Aorta (tissue), 5 donors: Measurements from ENCODE around the gene PLIN4. TPM values are rescaled to one million over a fixed set of nuclear protein-coding genes. Genes with fewer than 3 reads are reported as not detected.

ENCODE experiments used
- ATAC-seq: fragments of 200-7000 bp; cut with Tn5 transposase; one replicate; pipeline ENCODE4 v1.9.1; 2022; ENCODE audit warnings: moderate library complexity; ENCODE audit not compliant: low FRiP score
- DNase-seq, 2 donors: peaks; one replicate each; pipeline ENCODE4 v3.0.0-alpha.2; 2020
- H3K27ac ChIP-seq, 2 donors: one replicate each; pipeline ENCODE4 v1.5.1; 2013; ENCODE audit warnings: low read length in 2 of 2, mild to moderate bottlenecking in 2 of 2, moderate library complexity in 2 of 2, control low read depth in 1 of 2, inconsistent platforms in 1 of 2, low read depth in 1 of 2
- H3K27me3 ChIP-seq, 2 donors: one replicate each; pipeline ENCODE4 v1.6.1; 2013; ENCODE audit warnings: control low read depth in 1 of 2, low read length in 1 of 2, mild to moderate bottlenecking in 1 of 2, moderate library complexity in 1 of 2; ENCODE audit not compliant: insufficient read depth in 2 of 2, control insufficient read depth in 1 of 2
- H3K36me3 ChIP-seq, 2 donors: one replicate each; pipeline ENCODE4 v1.6.1; 2013; ENCODE audit warnings: control low read depth in 1 of 2, low read length in 1 of 2, mild to moderate bottlenecking in 1 of 2; ENCODE audit not compliant: insufficient read depth in 2 of 2, control insufficient read depth in 1 of 2
- H3K4me1 ChIP-seq, 2 donors: one replicate each; pipeline ENCODE4 v1.6.1; 2013; ENCODE audit warnings: low read length in 2 of 2, control low read depth in 1 of 2, mild to moderate bottlenecking in 1 of 2, moderate library complexity in 1 of 2; ENCODE audit not compliant: insufficient read depth in 2 of 2, control insufficient read depth in 1 of 2
- H3K4me3 ChIP-seq, 2 donors: one replicate each; pipeline ENCODE4 v1.5.1; 2013; ENCODE audit warnings: low read length in 2 of 2, control low read depth in 1 of 2, mild to moderate bottlenecking in 1 of 2
- H3K9me3 ChIP-seq: one replicate; pipeline ENCODE4 v1.6.1; 2013; ENCODE audit warnings: mild to moderate bottlenecking, low read length; ENCODE audit not compliant: control insufficient read depth
- WGBS, 2 donors: extraction: QIAGEN DNeasy Blood & Tissue Kit; methylation state at CpG; one replicate each; pipeline ENCODE4 v1.1.7; 2013; 5-methylcytosine and 5-hydroxymethylcytosine counted together
- intact Hi-C, 2 donors: fragments of 100-400 bp; cut with DNase I; formaldehyde crosslinking; loops; one replicate each; pipeline versions ENCODE4 v1.14.2 to v1.15.0; 2022
- polyA plus RNA-seq, 2 donors: library from polyadenylated mRNA; stranded (reverse); fragments of 200-250 nt; gene quantifications; one replicate each; pipeline ENCODE4 v1.2.3, GENCODE V29; 2013
- total RNA-seq, 2 donors: library from RNA; stranded (reverse); fragmentation: NEBNext Ultra II Directional; extraction: Animal tissue kit (Norgen Biotek cat#: 25700); gene quantifications; one replicate each; pipeline ENCODE4 v1.2.1, GENCODE V29; 2021
- donor health status: healthy with polysubstance abuse.
- donor health status: Bipolar disorder and iron deficiency.
- donor health status: DM: no; HTN: no; CAD: no.
- donor health status: DM: no; HTN: no; CAD: no.
- donor health status: DM: yes; HTN: yes; CAD: no.

PLIN4 gene
- total and polyA plus RNA-seq, 4 donors = 0.61 to 7.4 (median 3.2) TPM

DNA sequence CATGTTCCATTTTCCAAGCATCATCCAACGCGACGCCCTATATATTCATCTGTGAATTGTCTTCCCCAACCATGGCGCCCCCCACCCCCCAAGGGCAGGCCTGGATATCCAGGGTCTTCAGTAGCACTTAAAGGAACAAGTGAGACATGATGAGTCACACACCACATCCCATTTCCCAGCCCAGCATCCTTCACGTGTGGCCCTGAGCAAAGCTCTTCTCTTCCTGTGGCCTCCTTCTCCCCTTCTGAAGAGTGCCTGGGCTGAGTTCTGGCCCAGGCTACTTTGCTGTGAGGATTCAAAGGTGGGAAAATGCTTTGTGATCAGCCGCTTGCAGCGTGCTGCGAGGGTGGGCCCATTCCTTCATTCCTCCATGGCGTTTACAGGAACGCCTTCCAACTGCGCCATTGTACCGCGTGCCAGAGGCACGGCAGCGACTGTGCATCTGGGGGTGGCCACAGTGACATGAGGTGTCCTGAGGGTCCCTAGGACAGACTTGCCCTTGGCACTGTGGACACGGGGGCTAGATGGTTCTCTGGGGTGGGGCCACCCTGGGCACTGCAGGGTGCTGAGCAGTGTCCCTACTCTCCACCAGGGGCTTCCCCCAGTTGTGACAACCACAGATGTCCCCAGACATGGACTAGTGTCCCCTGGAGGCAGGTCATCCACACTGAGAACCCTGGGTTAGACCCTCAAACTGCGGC lies 11.7 kb downstream of the PLIN4 start:
- peaks cover 0 to 4% of the 10 kb centered on the region in 2 donors for H3K36me3 ChIP-seq
- no peak overlapping the region for H3K27ac ChIP-seq
- intact Hi-C loops = no loop called here
- H3K4me3 ChIP-seq = no peak overlapping the region
- no peaks in the 10 kb centered on the region for H3K27me3 ChIP-seq
- no peaks in the 10 kb centered on the region for H3K4me1 ChIP-seq
- ATAC-seq (no peak), DNase-seq (no peak)
- WGBS, 2 donors = 83 to 84% methylated on average over 17 of the region's 17 CpGs
- H3K9me3 ChIP-seq = no peaks in the 10 kb centered on the region

DNA sequence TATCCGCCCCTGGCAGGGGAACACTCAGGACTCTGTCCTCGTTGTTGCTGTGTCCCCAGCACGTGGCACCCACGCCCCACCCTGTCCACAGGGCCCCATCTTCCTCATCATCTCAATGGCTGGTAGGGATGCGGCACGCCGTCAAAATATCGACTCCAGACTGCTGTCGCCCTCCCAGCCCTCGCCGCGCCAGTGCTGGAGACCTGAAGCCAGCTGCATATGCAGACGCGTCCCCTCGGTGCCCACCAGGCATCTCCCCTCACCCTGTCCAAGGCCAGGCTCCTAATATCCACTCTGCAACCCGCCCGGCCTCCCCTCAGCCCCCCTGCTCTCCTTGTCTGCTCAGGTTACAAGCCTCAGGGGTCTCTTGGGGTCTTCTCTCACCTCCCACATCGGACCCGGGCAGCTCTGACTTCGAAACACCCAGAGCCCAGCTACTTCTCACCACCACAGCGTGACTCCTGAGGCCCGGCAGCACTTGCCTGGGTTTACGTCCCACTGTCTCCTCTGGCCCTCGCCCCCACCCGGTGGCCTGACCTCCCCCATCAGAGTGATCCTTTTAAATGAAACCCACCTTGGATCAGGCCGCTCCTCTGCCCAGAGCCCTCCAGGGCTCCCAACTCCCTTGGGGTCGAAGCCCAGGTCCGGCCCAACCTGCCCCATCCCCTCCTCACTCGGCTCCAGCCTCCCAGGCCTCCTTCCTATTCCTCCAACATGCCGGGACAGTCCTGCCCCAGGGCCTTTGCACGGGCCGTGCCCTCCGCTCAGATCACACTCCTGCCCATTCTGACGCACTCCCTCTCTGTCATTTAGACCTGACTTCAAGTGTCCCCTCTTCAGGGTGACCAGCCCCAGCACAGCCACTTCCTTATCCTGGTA lies 12.5 kb downstream of the PLIN4 start:
- ATAC-seq = no peak

DNA sequence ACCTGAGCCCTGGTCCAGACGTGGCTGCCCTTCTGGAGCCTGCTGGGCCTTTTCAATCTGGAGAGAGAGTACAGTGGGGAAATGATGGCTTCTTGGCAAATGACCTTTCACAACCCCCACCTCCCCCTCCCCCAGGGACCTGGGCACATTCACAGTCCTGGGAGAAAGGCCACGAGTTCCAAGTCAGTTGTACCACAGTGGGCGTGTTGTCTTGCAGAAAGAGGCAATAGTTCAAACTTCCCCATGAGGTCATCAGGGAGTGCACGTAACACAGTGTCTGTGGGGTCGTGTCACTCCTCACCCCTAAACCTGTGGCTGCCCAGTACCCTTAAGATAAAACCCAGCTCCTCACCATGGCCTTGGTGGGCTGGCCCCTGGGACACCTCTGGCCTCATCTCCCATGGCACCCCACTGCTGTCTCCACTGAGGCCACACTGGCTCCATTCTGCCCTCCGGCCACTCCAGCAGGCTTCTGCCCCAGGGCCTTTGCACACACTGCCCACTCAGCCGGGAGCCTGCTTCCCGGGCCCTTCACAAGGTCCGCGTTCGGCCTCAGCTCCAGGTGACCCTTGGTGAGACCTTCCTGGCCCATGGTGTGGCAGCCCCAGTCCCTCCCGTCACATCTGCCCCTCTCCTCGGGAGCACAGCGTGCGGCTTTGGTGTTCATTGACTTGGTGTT lies 13.3 kb downstream of the PLIN4 start:
- Histone ChIP-seq H3K27me3 (no peaks in the 10 kb centered on the region), H3K4me1 (no peaks in the 10 kb centered on the region), H3K36me3 (peaks cover 0 to 4% of the 10 kb centered on the region in 2 donors), H3K27ac (no peak overlapping the region), H3K9me3 (no peaks in the 10 kb centered on the region), H3K4me3 (no peak overlapping the region)
- intact Hi-C loops = no loop called here
- 72 to 74% methylated on average over 15 of the region's 15 CpGs for WGBS, 2 donors
- no peak for DNase-seq
- no peak for ATAC-seq

More for the DNA sequence above, 12.5 kb downstream of the PLIN4 start:
- Histone ChIP-seq H3K36me3 (peaks cover 0 to 4% of the 10 kb centered on the region in 2 donors), H3K9me3 (no peaks in the 10 kb centered on the region), H3K4me3 (no peak overlapping the region), H3K27ac (no peak overlapping the region), H3K4me1 (no peaks in the 10 kb centered on the region), H3K27me3 (no peaks in the 10 kb centered on the region)
- intact Hi-C loops = no loop called here
- no peak for DNase-seq
- WGBS, 2 donors = 92 to 93% methylated on average over 34 of the region's 34 CpGs

DNA sequence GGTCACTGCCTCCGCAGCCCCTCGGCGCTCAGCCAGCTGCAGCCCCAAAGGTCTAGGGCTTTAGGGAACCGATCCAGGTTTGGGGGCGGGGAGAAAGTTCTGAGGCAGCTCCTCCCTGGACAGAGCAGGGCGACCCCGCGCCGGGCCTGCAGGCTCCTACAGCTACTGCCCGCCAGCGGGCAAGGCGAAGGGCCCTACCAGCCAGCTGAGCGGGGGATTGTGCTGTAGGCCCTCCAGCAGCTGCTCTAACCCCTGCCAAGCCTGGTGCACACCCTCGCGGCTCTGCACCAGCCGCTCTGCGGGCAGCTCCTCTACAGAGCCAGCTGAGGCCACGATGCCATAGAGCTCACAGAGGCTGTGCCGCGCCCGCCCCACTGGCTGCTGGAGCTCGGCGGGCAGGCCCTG lies 14.0 kb downstream of the PLIN4 start:
- no peak overlapping the region for H3K27ac ChIP-seq
- no peaks in the 10 kb centered on the region for H3K9me3 ChIP-seq
- H3K4me3 ChIP-seq = no peak overlapping the region
- WGBS, 2 donors = 91 to 92% methylated on average over 23 of the region's 23 CpGs
- ATAC-seq = no peak
- no peaks in the 10 kb centered on the region for H3K4me1 ChIP-seq
- intact Hi-C loops = no loop called here
- H3K36me3 ChIP-seq = peaks cover 0 to 4% of the 10 kb centered on the region in 2 donors
- DNase-seq = no peak
- no peaks in the 10 kb centered on the region for H3K27me3 ChIP-seq

DNA sequence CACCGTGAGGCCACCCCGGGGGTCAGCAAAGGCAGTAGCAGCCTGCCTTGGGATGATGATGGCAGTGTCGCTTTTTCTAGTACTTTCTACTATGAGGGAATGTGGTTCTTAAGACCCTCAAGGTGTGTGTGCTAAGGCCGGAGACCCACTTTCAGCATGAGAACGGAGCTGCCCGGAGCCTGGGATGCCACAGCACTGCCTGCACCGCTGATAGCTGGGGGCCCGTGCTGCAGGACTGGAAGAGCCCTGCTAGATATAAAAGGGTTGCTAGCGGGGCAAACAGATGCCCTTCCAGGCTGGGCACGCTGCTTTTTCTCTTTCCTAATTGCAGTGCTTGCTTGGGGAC lies 14.5 kb downstream of the PLIN4 start:
- Histone ChIP-seq H3K36me3 (peaks cover 0 to 5% of the 10 kb centered on the region in 2 donors), H3K9me3 (no peaks in the 10 kb centered on the region), H3K27ac (no peak overlapping the region), H3K4me1 (no peaks in the 10 kb centered on the region), H3K4me3 (no peak overlapping the region), H3K27me3 (no peaks in the 10 kb centered on the region)
- ATAC-seq = no peak
- WGBS, 2 donors = 89% methylated on average over 10 of the region's 10 CpGs
- intact Hi-C loops = no loop called here
- no peak for DNase-seq

DNA sequence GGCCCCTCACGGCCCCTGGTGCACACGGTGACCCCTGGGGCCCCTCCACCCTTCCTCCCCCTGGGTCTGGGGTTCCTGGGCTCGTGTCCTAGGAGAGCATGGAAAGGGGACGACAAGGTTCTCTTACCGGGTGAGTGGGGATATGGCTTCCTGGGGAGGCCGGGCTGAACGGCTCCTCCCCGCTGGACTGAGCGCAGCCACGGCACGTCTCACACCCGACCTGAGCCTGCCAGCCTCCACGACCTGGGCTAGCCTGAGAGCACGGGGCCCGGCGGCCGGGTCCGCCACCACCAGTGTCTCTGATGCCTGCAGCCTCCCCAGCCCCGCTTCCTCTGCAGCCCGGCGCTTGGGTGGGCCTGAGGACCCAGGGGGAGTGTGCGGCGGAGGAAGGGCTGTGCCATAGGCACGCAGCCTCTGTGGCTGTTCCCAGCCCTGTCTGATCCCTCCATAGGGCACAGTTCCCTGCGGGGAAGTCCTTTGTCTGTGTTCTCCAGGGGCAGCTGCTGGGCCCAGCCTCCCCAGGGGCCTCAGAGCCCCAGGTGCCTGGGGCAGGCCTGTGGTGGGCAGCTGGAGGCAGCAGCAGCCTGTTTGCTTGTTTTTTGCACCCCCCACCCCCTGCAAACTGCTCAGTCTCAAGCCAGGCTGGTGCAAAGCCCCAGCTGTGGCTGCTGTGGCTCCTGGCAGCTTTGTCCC lies 15.0 kb downstream of the PLIN4 start:
- Histone ChIP-seq H3K4me1 (no peaks in the 10 kb centered on the region), H3K4me3 (no peak overlapping the region), H3K9me3 (no peaks in the 10 kb centered on the region), H3K36me3 (peaks cover 0 to 7% of the 10 kb centered on the region in 2 donors), H3K27me3 (no peaks in the 10 kb centered on the region), H3K27ac (no peak overlapping the region)
- ATAC-seq (no peak), DNase-seq (no peak)
- intact Hi-C loops = no loop called here
- 84 to 91% methylated on average over 25 of the region's 25 CpGs for WGBS, 2 donors

DNA sequence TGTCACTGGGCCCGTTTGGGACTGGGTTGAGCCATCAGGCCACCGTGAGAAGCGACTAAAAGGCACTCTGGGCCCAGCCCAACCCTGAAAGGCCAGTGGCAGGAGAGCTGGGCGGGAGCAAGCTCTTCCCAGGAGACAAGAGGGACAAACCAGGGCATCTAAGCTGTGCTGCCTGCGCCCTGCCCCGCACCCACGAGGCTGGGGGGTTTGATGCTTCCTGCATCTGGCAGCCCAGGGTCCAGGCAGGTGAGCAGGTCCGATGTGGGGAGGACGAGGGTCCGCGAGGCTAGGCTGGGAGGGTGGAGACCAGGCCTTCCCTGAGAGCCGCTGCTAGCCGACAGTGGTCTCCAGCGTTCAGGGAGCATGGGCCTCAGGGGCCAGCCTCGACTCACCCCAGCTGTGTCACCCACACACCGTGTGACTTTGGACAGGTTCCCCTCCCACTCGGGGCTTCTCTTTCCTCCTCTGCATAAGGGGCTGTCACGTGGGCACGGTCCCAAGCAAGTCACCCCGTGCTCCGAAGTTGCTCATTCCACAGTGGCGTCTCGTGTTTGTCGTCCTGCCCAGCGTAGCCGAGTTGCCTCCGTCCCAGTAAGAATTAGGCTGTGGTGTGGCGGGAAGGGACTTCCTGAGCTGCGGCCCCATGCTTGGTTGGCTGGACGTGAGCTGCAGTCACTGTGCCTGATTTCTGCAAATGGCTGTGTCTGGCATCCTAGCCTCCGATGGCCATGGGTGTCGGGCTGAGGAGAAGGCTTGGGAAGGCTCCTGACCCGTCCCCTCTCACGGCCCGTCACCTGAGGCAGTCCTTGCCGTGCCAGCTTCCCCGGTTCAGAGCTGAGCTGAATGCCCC lies 15.8 kb downstream of the PLIN4 start:
- WGBS, 2 donors = 85 to 86% methylated on average over 34 to 37 of the region's 37 CpGs
- no peak overlapping the region for H3K4me3 ChIP-seq
- DNase-seq (no peak), ATAC-seq (no peak)
- no peaks in the 10 kb centered on the region for H3K9me3 ChIP-seq
- no peaks in the 10 kb centered on the region for H3K27me3 ChIP-seq
- intact Hi-C loops = no loop called here
- no peaks in the 10 kb centered on the region for H3K4me1 ChIP-seq
- no peak overlapping the region for H3K27ac ChIP-seq
- H3K36me3 ChIP-seq = peaks cover 0 to 12% of the 10 kb centered on the region in 2 donors

DNA sequence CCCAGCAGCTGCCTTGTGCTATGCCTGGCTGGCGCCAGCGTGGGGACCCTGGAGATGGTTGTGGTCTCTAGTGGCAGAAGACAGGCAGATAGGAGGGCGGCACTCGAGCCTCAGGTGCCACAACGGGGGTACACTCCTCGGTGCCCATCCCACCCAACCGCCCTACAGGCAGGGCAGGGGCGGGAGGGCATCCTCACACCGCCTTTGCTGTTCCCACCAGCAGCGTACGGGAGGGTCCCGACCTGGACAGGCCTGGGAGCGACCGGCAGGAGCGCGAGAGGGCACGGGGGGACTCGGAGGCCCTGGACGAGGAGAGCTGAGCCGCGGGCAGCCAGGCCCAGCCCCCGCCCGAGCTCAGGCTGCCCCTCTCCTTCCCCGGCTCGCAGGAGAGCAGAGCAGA lies 16.6 kb downstream of the PLIN4 start:
- Histone ChIP-seq H3K4me1 (no peaks in the 10 kb centered on the region), H3K9me3 (no peaks in the 10 kb centered on the region), H3K36me3 (peaks cover 0 to 12% of the 10 kb centered on the region in 2 donors), H3K27ac (no peak overlapping the region), H3K4me3 (no peak overlapping the region), H3K27me3 (no peaks in the 10 kb centered on the region)
- 75 to 87% methylated on average over 18 to 25 of the region's 25 CpGs for WGBS, 2 donors
- intact Hi-C loops = no loop called here
- no peak for DNase-seq
- no peak for ATAC-seq
